MM.1S (cell line): ENCODE results near the gene CES5A.

Experiments
- DNase-seq: peaks from one replicate; pipeline ENCODE4 v3.0.0-alpha.2; 2015
- H2AFZ ChIP-seq: fragments of 300-600 bp; sonication (generic); 2 replicates; pipeline ENCODE4 v1.6.0; 2016; ENCODE audit warnings: antibody characterized with exemption, low read length
- H3F3A ChIP-seq: fragments of 300-600 bp; sonication (generic); 2 replicates; pipeline ENCODE4 v1.6.1; 2016; ENCODE audit warnings: mild to moderate bottlenecking, antibody characterized with exemption, low read length, moderate library complexity, mixed read lengths; ENCODE audit not compliant: insufficient read depth
- H3K27ac ChIP-seq: fragments of 300-600 bp; sonication (generic); 2 replicates; pipeline ENCODE4 v1.5.1; 2016; ENCODE audit warnings: mild to moderate bottlenecking, low read length
- H3K27me3 ChIP-seq: fragments of 300-600 bp; sonication (generic); replicated peaks from 2 replicates; pipeline ENCODE4 v1.6.0; 2016; ENCODE audit warnings: low read length; ENCODE audit not compliant: insufficient read depth
- H3K36me3 ChIP-seq: fragments of 300-600 bp; sonication (generic); replicated peaks from 2 replicates; pipeline ENCODE4 v1.6.1; 2016; ENCODE audit warnings: mild to moderate bottlenecking, low read length, mixed read lengths; ENCODE audit not compliant: insufficient read depth
- H3K4me1 ChIP-seq: fragments of 300-600 bp; sonication (generic); 2 replicates; pipeline ENCODE4 v1.6.1; 2016; ENCODE audit warnings: low read length, mixed read lengths
- H3K4me2 ChIP-seq: fragments of 300-600 bp; sonication (generic); 2 replicates; pipeline ENCODE4 v1.6.0; 2016; ENCODE audit warnings: low read depth, low read length
- H3K4me3 ChIP-seq: fragments of 300-600 bp; sonication (generic); 2 replicates; pipeline ENCODE4 v1.5.1; 2016; ENCODE audit warnings: low read length, mixed read lengths
- H3K79me2 ChIP-seq: fragments of 300-600 bp; sonication (generic); 2 replicates; pipeline ENCODE4 v1.6.1; 2016; ENCODE audit warnings: mixed run types, low read length, mixed read lengths
- H3K9ac ChIP-seq: fragments of 300-600 bp; sonication (generic); 2 replicates; pipeline ENCODE4 v1.6.1; 2016; ENCODE audit warnings: low read length, mixed read lengths
- H3K9me2 ChIP-seq: fragments of 300-600 bp; sonication (generic); replicated peaks from 2 replicates; pipeline ENCODE4 v1.6.1; 2016; ENCODE audit warnings: mild to moderate bottlenecking, low read length, mixed read lengths; ENCODE audit not compliant: insufficient read depth
- H3K9me3 ChIP-seq: fragments of 300-600 bp; sonication (generic); replicated peaks from 2 replicates; pipeline ENCODE4 v1.6.1; 2016; ENCODE audit warnings: mild to moderate bottlenecking, low read length, mixed read lengths; ENCODE audit not compliant: insufficient read depth
- H4K20me1 ChIP-seq: fragments of 300-600 bp; sonication (generic); 2 replicates; pipeline ENCODE4 v1.6.1; 2016; ENCODE audit warnings: mild to moderate bottlenecking, low read length, moderate library complexity, mixed read lengths; ENCODE audit not compliant: insufficient read depth
- EZH2 ChIP-seq: fragments of 300-600 bp; sonication (generic); optimal IDR thresholded peaks from 2 replicates; pipeline ENCODE3; 2017; ENCODE audit warnings: low read depth, mild to moderate bottlenecking, antibody characterized with exemption, low read length, mixed read lengths
- EZH2phosphoT487 ChIP-seq: fragments of 300-600 bp; sonication (generic); IDR thresholded peaks from 2 replicates; pipeline ENCODE4 v1.6.1; 2018; ENCODE audit warnings: antibody characterized with exemption, low read length
- TF ChIP-seq, protein P1 (sequence below): fragments of 300-600 bp; sonication (generic); IDR thresholded peaks from 2 replicates; pipeline ENCODE4 v1.5.1; 2016; ENCODE audit warnings: antibody characterized with exemption, low read length, mixed read lengths

CES5A gene

DNA sequence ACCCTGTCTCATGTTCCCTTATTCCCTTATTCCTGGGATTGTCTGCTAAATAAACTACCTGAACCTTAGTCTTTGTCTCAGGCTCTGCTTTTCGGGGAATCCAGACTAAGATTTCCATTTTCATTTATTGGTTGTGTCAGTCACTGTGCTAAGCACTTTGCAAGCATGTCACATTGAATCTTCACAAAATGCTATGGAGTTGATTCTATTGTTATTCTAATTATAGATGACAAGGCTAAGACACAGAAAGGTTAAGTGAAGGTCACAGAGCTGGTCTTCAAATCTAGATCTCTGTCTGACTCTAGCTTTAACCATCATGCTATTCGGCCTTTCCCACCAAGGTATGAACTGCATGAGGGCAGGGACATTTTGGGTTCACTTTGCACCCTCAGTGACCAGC is 13.4 kb upstream of the CES5A start:
- H3K9me3 ChIP-seq, result no peaks in the 10 kb centered on the region
- H3K27me3 ChIP-seq, result no peaks in the 10 kb centered on the region
- no peaks in the 10 kb centered on the region for H3F3A ChIP-seq
- H3K36me3 ChIP-seq, result no peaks in the 10 kb centered on the region
- no peak overlapping the region for H3K9ac ChIP-seq
- H3K27ac ChIP-seq, result no peak overlapping the region
- H4K20me1 ChIP-seq, result no peaks in the 10 kb centered on the region
- no peaks in the 10 kb centered on the region for H3K4me1 ChIP-seq
- no peak overlapping the region for H2AFZ ChIP-seq
- no peak overlapping the region for H3K4me2 ChIP-seq
- no peak for DNase-seq
- no peak overlapping the region for H3K4me3 ChIP-seq
- TF ChIP-seq EZH2 (no peak), EZH2phosphoT487 (no peak)
- TF ChIP-seq, protein P1, sequence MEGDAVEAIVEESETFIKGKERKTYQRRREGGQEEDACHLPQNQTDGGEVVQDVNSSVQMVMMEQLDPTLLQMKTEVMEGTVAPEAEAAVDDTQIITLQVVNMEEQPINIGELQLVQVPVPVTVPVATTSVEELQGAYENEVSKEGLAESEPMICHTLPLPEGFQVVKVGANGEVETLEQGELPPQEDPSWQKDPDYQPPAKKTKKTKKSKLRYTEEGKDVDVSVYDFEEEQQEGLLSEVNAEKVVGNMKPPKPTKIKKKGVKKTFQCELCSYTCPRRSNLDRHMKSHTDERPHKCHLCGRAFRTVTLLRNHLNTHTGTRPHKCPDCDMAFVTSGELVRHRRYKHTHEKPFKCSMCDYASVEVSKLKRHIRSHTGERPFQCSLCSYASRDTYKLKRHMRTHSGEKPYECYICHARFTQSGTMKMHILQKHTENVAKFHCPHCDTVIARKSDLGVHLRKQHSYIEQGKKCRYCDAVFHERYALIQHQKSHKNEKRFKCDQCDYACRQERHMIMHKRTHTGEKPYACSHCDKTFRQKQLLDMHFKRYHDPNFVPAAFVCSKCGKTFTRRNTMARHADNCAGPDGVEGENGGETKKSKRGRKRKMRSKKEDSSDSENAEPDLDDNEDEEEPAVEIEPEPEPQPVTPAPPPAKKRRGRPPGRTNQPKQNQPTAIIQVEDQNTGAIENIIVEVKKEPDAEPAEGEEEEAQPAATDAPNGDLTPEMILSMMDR, result no peak
- H3K79me2 ChIP-seq, result no peaks in the 10 kb centered on the region
- H3K9me2 ChIP-seq, result no peaks in the 10 kb centered on the region

DNA sequence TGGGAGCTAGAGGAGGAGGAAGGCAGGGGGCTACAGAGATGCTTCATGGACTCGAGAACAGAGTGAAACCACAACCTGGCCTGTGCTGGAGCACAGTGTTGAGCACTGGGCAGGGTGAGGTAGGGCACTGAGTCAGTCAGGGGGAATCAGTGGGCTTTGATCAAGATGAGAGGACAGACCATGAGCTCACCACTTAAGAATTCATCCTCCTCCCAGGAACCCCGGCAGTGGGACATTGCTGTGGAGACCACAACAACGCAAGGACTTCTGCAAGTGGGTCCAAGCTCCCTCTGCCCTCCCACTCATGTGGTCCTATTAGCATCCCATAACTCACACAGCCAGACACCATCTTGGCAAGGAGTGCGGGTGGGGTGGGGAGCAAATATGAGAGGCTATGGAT is 1.7 kb upstream of the CES5A start:
- Histone ChIP-seq H3K4me3 (no peak overlapping the region), H2AFZ (no peak overlapping the region), H3K36me3 (no peaks in the 10 kb centered on the region), H3K9ac (no peak overlapping the region), H3K27me3 (no peaks in the 10 kb centered on the region), H3K27ac (no peak overlapping the region), H3K79me2 (no peaks in the 10 kb centered on the region), H3K9me2 (no peaks in the 10 kb centered on the region), H3K4me1 (no peaks in the 10 kb centered on the region), H4K20me1 (no peaks in the 10 kb centered on the region), H3K4me2 (no peak overlapping the region), H3K9me3 (no peaks in the 10 kb centered on the region), H3F3A (no peaks in the 10 kb centered on the region)
- TF ChIP-seq, protein P1, result no peak
- no peak for TF ChIP-seq EZH2
- no peak for TF ChIP-seq EZH2phosphoT487
- no peak for DNase-seq

DNA sequence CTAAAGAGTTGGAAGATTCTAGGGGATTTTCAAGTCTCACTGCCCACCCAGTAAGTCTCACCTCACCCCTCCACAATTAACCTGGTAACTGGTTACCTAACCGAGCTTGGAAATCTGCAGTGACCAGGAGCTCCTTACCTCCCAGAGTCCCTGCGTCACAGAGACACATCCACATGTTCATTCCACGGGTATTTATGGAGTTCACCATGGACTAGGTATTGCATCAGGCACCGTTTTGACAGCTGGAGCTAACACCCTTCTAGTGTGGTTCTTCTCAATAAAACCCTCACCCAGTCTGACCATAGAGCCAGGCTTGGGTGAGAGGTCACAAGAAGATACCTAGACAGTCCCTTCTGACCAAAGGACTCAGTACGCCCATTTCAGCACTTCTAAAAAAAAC is 2.1 kb downstream of the CES5A start:
- no peak overlapping the region for H3K27ac ChIP-seq
- H3F3A ChIP-seq, result no peaks in the 10 kb centered on the region
- H3K9me2 ChIP-seq, result no peaks in the 10 kb centered on the region
- H3K27me3 ChIP-seq, result no peaks in the 10 kb centered on the region
- H2AFZ ChIP-seq, result no peak overlapping the region
- H3K4me3 ChIP-seq, result no peak overlapping the region
- no peaks in the 10 kb centered on the region for H3K79me2 ChIP-seq
- no peak overlapping the region for H3K4me2 ChIP-seq
- no peaks in the 10 kb centered on the region for H3K9me3 ChIP-seq
- no peak overlapping the region for H3K9ac ChIP-seq
- H4K20me1 ChIP-seq, result no peaks in the 10 kb centered on the region
- no peak for TF ChIP-seq EZH2
- no peak for TF ChIP-seq EZH2phosphoT487
- TF ChIP-seq, protein P1, result no peak
- H3K36me3 ChIP-seq, result no peaks in the 10 kb centered on the region
- DNase-seq, result no peak
- H3K4me1 ChIP-seq, result no peaks in the 10 kb centered on the region
